Measurements from ENCODE around the gene GRB14.

The GRB14 gene

DNA sequence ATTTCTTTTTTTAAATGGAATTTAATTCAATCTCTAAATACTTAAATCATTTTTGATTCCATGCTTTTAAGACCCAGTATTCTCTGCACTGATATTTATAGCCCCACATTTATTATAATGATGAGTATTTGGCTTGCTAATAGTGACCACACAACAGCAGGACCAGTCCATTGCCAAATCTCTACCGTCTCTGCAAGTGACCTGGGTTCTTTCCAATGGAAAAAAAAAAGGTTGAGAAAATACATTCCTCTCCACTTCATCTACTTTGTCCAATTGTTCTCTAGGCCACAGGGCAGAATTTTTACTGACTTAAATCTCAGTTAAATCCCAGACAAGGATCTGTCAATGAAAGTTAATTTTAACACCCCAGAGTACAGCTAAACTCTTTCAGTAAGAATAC lies 20.5 kb downstream of the GRB14 start:
- H3K36me3 ChIP-seq (ENCODE audit: insufficient read depth, low read length) = no peaks in the 10 kb centered on the region
- H3K27me3 ChIP-seq (ENCODE audit: insufficient read depth, low read length) = no peaks in the 10 kb centered on the region
- no peak overlapping the region for H3K4me3 ChIP-seq (ENCODE audit: low read length)
- H3K4me1 ChIP-seq (ENCODE audit: insufficient read depth, low read length) = peaks cover 7% of the 10 kb centered on the region
- no peaks in the 10 kb centered on the region for H3K9me3 ChIP-seq (ENCODE audit: low read length)
- H2AFZ ChIP-seq (ENCODE audit: low read depth, low read length) = no peak overlapping the region

- H3K4me1 ChIP-seq (ENCODE audit: insufficient read depth, low read length) = peaks cover 7% of the 10 kb centered on the region
- H3K4me3 ChIP-seq (ENCODE audit: low read length) = no peak overlapping the region
- no peaks in the 10 kb centered on the region for H3K36me3 ChIP-seq (ENCODE audit: insufficient read depth, low read length)
- H3K27me3 ChIP-seq (ENCODE audit: insufficient read depth, low read length) = no peaks in the 10 kb centered on the region
- H3K9me3 ChIP-seq (ENCODE audit: low read length) = no peaks in the 10 kb centered on the region
- H2AFZ ChIP-seq (ENCODE audit: low read depth, low read length) = no peak overlapping the region
These were observed 21.2 kb downstream of the GRB14 start for GRCh38 chr2:164599954-164600589.

DNA sequence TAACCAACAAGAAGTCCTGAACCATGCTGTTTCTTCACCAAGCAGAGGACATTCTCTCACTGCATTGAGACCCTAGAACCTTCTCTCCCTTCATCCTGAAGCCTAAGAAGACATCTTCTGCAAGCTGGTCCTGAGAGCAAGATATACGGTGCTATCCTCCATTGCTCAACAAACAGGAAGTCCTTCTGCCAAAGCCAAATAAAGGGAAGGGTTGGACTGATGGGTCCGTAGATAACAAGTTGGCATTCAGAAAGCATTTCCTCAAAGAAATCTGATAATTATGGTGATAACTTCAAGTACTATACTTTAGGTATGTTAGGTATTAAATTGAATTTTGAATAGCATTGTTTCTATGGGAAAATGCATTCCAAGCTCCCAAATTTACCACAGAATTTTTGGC lies 23.3 kb downstream of the GRB14 start:
- Histone ChIP-seq H2AFZ (ENCODE audit: low read depth, low read length) (no peak overlapping the region), H3K36me3 (ENCODE audit: insufficient read depth, low read length) (no peaks in the 10 kb centered on the region), H3K27me3 (ENCODE audit: insufficient read depth, low read length) (no peaks in the 10 kb centered on the region), H3K4me3 (ENCODE audit: low read length) (no peak overlapping the region), H3K4me1 (ENCODE audit: insufficient read depth, low read length) (no peaks in the 10 kb centered on the region), H3K9me3 (ENCODE audit: low read length) (no peaks in the 10 kb centered on the region)

GRCh38 chr2:164595031-164595430 lies 26.3 kb downstream of the GRB14 start:
- H3K36me3 ChIP-seq (ENCODE audit: insufficient read depth, low read length) = no peaks in the 10 kb centered on the region
- H3K27me3 ChIP-seq (ENCODE audit: insufficient read depth, low read length) = no peaks in the 10 kb centered on the region
- H3K4me1 ChIP-seq (ENCODE audit: insufficient read depth, low read length) = no peaks in the 10 kb centered on the region
- H3K9me3 ChIP-seq (ENCODE audit: low read length) = no peaks in the 10 kb centered on the region
- H3K4me3 ChIP-seq (ENCODE audit: low read length) = no peak overlapping the region
- no peak overlapping the region for H2AFZ ChIP-seq (ENCODE audit: low read depth, low read length)

- Histone ChIP-seq H2AFZ (ENCODE audit: low read depth, low read length) (no peak overlapping the region), H3K4me1 (ENCODE audit: insufficient read depth, low read length) (no peaks in the 10 kb centered on the region), H3K36me3 (ENCODE audit: insufficient read depth, low read length) (no peaks in the 10 kb centered on the region), H3K27me3 (ENCODE audit: insufficient read depth, low read length) (no peaks in the 10 kb centered on the region), H3K9me3 (ENCODE audit: low read length) (no peaks in the 10 kb centered on the region), H3K4me3 (ENCODE audit: low read length) (no peak overlapping the region)
These were observed 27.3 kb downstream of the GRB14 start for GRCh38 chr2:164593959-164594358.

- H3K9me3 ChIP-seq (ENCODE audit: low read length) = no peaks in the 10 kb centered on the region
- H3K27me3 ChIP-seq (ENCODE audit: insufficient read depth, low read length) = no peaks in the 10 kb centered on the region
- H3K4me1 ChIP-seq (ENCODE audit: insufficient read depth, low read length) = no peaks in the 10 kb centered on the region
- H3K4me3 ChIP-seq (ENCODE audit: low read length) = no peak overlapping the region
- no peak overlapping the region for H2AFZ ChIP-seq (ENCODE audit: low read depth, low read length)
- H3K36me3 ChIP-seq (ENCODE audit: insufficient read depth, low read length) = no peaks in the 10 kb centered on the region
These were observed 27.7 kb downstream of the GRB14 start for GRCh38 chr2:164593541-164593940.

DNA sequence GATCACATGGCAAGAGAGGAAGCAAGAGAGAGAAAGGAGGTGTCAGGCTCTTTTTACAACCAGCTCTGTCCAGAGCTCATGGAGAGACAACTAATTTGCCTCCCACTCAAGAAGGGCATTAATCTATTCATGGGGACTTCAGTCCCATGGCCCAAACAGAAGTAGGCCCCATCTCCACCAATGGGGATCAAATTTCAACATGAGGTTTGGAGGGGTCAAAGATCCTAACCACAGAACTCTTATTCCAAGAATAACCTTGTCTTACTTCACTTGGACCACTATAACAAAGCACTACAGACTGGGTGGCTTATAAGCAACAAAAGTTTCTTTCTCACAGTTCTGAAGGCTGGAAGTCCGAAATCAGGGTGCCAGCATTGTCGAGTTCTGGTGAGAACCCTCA lies 31.8 kb downstream of the GRB14 start:
- H2AFZ ChIP-seq (ENCODE audit: low read depth, low read length) = no peak overlapping the region
- no peaks in the 10 kb centered on the region for H3K9me3 ChIP-seq (ENCODE audit: low read length)
- no peaks in the 10 kb centered on the region for H3K4me1 ChIP-seq (ENCODE audit: insufficient read depth, low read length)
- H3K27me3 ChIP-seq (ENCODE audit: insufficient read depth, low read length) = no peaks in the 10 kb centered on the region
- no peak overlapping the region for H3K4me3 ChIP-seq (ENCODE audit: low read length)
- H3K36me3 ChIP-seq (ENCODE audit: insufficient read depth, low read length) = no peaks in the 10 kb centered on the region

DNA sequence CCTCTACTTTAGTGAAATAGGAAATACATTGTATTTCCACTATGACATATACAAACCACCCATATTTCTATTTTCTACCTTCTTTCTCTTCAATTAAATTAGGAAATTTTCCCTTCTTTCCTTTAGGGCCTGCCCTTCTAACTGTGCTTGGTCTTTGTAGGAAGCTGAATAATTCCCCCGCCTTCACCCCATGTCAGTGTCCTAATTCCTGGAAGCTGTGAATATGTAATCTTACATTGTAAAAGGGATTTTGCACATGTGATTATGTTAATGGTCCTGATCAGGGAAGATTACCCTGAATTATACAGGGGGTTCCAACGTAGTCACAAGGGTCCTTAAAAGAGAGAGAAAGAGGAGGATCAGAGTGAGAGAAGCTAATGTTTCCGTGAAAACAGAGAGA lies 40.2 kb downstream of the GRB14 start:
- Histone ChIP-seq H3K4me1 (ENCODE audit: insufficient read depth, low read length) (no peaks in the 10 kb centered on the region), H3K4me3 (ENCODE audit: low read length) (no peak overlapping the region), H3K36me3 (ENCODE audit: insufficient read depth, low read length) (no peaks in the 10 kb centered on the region), H3K9me3 (ENCODE audit: low read length) (no peaks in the 10 kb centered on the region), H2AFZ (ENCODE audit: low read depth, low read length) (no peak overlapping the region), H3K27me3 (ENCODE audit: insufficient read depth, low read length) (no peaks in the 10 kb centered on the region)

- Histone ChIP-seq H3K4me3 (ENCODE audit: low read length) (no peak overlapping the region), H3K9me3 (ENCODE audit: low read length) (no peaks in the 10 kb centered on the region), H3K36me3 (ENCODE audit: insufficient read depth, low read length) (no peaks in the 10 kb centered on the region), H3K4me1 (ENCODE audit: insufficient read depth, low read length) (no peaks in the 10 kb centered on the region), H2AFZ (ENCODE audit: low read depth, low read length) (no peak overlapping the region), H3K27me3 (ENCODE audit: insufficient read depth, low read length) (no peaks in the 10 kb centered on the region)
These were observed 46.4 kb downstream of the GRB14 start for GRCh38 chr2:164574931-164575330.

- H3K9me3 ChIP-seq (ENCODE audit: low read length) = no peaks in the 10 kb centered on the region
- H3K4me1 ChIP-seq (ENCODE audit: insufficient read depth, low read length) = peaks cover 3% of the 10 kb centered on the region
- no peak overlapping the region for H3K4me3 ChIP-seq (ENCODE audit: low read length)
- no peaks in the 10 kb centered on the region for H3K27me3 ChIP-seq (ENCODE audit: insufficient read depth, low read length)
- no peaks in the 10 kb centered on the region for H3K36me3 ChIP-seq (ENCODE audit: insufficient read depth, low read length)
- H2AFZ ChIP-seq (ENCODE audit: low read depth, low read length) = no peak overlapping the region
These were observed 50.8 kb downstream of the GRB14 start for GRCh38 chr2:164570475-164570874.

GRCh38 chr2:164569378-164569777 lies 51.9 kb downstream of the GRB14 start:
- no peaks in the 10 kb centered on the region for H3K27me3 ChIP-seq (ENCODE audit: insufficient read depth, low read length)
- H3K9me3 ChIP-seq (ENCODE audit: low read length) = no peaks in the 10 kb centered on the region
- H2AFZ ChIP-seq (ENCODE audit: low read depth, low read length) = peak overlapping the region; percentile 29
- H3K4me3 ChIP-seq (ENCODE audit: low read length) = no peak overlapping the region
- H3K4me1 ChIP-seq (ENCODE audit: insufficient read depth, low read length) = peaks cover 3% of the 10 kb centered on the region
- no peaks in the 10 kb centered on the region for H3K36me3 ChIP-seq (ENCODE audit: insufficient read depth, low read length)

DNA sequence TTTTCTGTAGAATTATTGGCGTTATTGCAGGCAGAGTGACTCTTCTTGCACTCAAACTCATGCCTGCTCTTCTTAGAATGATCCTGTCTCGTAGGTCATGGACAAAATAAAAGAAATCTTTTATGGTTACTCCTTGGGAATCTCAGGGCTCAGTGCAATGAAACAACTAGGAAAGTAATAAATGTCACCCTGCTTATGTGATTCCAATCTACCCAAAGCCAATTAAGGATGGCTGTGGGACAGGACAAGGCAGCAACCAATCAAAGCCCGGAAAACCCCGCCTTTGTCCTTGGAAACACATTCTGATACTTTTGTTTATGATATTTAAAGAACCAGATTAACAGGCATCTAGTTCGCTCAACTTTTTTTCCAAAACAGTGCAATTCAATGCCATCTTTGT lies 53.0 kb downstream of the GRB14 start:
- no peaks in the 10 kb centered on the region for H3K36me3 ChIP-seq (ENCODE audit: insufficient read depth, low read length)
- peaks cover 3% of the 10 kb centered on the region for H3K4me1 ChIP-seq (ENCODE audit: insufficient read depth, low read length)
- no peak overlapping the region for H3K4me3 ChIP-seq (ENCODE audit: low read length)
- no peaks in the 10 kb centered on the region for H3K9me3 ChIP-seq (ENCODE audit: low read length)
- no peaks in the 10 kb centered on the region for H3K27me3 ChIP-seq (ENCODE audit: insufficient read depth, low read length)
- no peak overlapping the region for H2AFZ ChIP-seq (ENCODE audit: low read depth, low read length)

DNA sequence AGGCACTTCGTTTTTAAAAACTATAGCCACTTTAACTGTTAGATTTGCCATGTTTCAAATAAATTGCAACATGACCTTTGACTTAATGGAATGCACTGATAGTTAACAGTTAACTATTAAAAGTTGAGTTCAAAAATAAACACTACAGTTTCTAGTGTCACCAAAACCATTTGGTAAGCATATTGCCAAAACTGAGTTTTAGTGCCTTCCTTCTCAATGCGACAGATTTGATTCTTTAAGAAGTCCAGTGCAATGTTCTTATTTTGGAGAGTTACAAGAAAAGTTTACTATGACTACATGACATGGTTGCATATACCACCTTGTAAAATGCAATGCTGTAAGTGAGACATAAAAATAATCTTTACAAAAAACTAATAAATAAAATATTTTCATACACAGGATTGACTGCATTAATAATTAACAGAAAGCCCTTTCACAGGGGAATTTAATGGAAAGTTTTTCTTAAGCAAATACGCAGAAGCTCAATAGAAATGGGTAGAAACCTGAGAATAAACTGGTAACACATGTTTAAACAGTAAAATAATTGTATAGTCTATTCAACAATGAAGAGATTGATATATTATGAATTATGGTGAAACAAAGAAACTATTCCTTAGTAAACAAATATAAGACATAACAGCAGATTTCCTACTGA lies 53.8 kb downstream of the GRB14 start:
- H3K4me1 ChIP-seq (ENCODE audit: insufficient read depth, low read length) = peaks cover 3% of the 10 kb centered on the region
- no peaks in the 10 kb centered on the region for H3K27me3 ChIP-seq (ENCODE audit: insufficient read depth, low read length)
- H3K9me3 ChIP-seq (ENCODE audit: low read length) = no peaks in the 10 kb centered on the region
- H3K4me3 ChIP-seq (ENCODE audit: low read length) = no peak overlapping the region
- H2AFZ ChIP-seq (ENCODE audit: low read depth, low read length) = no peak overlapping the region
- no peaks in the 10 kb centered on the region for H3K36me3 ChIP-seq (ENCODE audit: insufficient read depth, low read length)

GRCh38 chr2:164565359-164565758 lies 55.9 kb downstream of the GRB14 start:
- Histone ChIP-seq H3K4me3 (ENCODE audit: low read length) (no peak overlapping the region), H3K27me3 (ENCODE audit: insufficient read depth, low read length) (no peaks in the 10 kb centered on the region), H3K9me3 (ENCODE audit: low read length) (no peaks in the 10 kb centered on the region), H3K4me1 (ENCODE audit: insufficient read depth, low read length) (peaks cover 3% of the 10 kb centered on the region), H3K36me3 (ENCODE audit: insufficient read depth, low read length) (no peaks in the 10 kb centered on the region), H2AFZ (ENCODE audit: low read depth, low read length) (no peak overlapping the region)

Data from neuron (in vitro differentiated cells).